ENCODE measurements around the gene NCOA3.

DNA sequence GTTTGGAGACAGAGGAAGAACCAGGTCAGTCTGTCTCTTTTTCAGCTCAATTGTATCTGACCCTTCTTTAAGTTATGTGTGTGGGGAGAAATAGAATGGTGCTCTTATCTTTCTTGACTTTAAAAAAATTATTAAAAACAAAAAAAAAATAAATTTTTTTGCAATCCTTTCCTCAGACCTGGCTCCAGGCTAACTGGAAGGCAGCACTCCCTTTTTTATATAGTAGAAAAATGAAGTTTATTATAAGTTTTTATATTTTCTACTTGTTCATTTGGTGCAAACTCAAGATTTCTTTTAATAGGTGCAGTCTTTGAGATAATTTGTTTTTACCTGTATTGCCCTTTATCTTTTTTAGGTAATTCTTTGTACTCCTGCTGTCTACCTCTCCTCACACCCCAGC lies 153.9 kb downstream of the NCOA3 start:
- no peak for TF ChIP-seq FOXA1 (IDR thresholded peaks at IDR 0.05)
- no peak for TF ChIP-seq L3MBTL2 (conservative IDR thresholded peaks at IDR 0.05)
- TF ChIP-seq NFRKB (IDR thresholded peaks at IDR 0.05), result no peak
